GM19328 (cell line): ENCODE measurements around the gene GYS1.

Experiments used
- ATAC-seq: cut with Tn5 transposase; IDR thresholded peaks from one replicate; pipeline ENCODE4 v1.9.1; 2021; ENCODE audit warnings: mild to moderate bottlenecking, moderate library complexity; ENCODE audit not compliant: unreplicated experiment

Gene GYS1

DNA sequence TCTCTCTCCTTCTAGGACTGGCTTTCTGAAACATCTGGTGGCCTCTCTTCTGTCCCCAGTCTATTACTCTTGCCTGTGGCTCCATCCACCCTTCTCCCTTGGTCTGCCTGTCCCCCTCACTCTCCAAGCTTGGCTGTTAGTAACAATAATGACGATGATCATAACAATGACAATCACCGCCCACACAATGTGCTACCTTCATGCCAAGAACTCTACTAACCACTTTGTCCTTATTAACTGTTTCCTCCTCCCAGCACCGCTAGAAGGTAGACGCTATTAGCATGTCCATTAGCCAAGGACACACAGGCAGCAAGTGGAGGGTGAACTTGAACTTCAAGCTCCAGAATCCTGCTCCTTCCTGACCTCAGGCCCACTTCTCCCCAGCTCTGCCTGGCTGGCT is 2.7 kb downstream of the GYS1 start:
- no peak for ATAC-seq

DNA sequence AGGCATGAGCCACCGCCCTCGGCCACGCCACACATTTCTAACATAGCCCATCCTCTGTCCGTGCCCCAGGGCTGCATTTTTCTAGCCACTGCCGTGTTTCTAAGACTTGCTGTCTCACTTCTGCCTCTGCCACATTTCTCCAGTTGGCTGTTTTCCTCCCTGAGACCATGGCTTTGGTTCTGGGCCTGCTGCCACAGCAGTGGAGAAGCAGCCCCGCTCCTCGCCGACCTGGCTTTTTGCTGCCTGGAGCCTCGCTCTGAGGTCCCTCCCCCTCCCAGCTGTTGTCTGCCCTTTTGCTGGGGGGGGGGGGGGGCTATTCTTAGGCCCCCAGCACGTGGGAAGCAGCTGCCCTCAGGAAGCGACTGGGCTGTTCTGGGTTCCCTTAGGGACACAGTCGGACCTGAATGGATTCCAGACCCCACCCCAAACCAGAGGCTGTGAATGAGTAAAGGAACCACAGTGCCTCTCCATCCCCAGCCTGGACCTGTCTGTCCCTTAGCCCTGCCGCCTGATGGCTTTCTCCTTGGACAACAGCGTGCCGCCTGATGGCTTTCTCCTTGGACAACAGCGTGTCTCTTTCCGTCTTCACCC is 3.3 kb downstream of the GYS1 start:
- ATAC-seq = no peak

GRCh38 chr19:48988860-48989259 is 4.2 kb downstream of the GYS1 start:
- ATAC-seq = no peak

DNA sequence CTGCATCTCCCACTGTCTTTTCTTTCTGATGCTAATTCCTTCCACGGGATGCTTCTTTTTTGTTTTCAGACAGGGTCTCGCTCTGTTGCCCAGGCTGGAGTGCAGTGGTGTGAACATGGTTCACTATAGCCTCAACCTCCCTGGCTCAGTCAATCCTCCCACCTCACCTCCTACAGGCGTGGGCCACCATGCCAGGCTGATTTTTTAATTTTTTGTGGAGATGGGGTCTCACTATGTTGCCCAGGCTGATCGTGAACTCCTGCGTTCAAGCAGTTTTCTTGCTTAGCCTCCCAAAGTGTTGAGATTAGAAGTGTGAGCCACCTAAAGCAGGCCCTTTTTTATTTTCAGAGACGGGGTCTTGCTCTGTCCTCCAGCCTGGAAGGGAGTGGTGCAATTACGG is 4.8 kb downstream of the GYS1 start:
- no peak for ATAC-seq

- no peak for ATAC-seq
Measured at GRCh38 chr19:48987323-48987722, 5.8 kb downstream of the GYS1 start.

DNA sequence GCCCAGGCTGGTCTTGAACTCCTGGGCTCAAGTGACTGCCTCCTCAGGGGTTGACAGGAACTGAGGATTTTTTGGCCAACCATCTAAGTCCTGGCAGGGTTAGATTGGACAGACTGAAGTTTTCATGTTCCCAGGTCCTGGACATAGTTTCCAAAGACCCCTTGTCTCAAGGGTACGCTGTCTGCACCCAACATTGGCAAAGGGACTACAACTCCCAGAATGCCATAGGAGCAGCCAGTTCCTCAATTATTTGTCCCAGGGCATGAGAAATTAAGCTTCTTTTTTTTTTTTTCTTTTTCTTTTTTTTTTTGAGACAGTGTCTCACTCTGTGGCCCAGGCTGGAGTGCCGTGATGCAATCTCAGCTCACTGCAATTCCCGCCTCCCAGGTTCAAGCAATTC is 6.9 kb downstream of the GYS1 start:
- no peak for ATAC-seq

- no peak for ATAC-seq
Measured at GRCh38 chr19:48985711-48986110, 7.4 kb downstream of the GYS1 start.

DNA sequence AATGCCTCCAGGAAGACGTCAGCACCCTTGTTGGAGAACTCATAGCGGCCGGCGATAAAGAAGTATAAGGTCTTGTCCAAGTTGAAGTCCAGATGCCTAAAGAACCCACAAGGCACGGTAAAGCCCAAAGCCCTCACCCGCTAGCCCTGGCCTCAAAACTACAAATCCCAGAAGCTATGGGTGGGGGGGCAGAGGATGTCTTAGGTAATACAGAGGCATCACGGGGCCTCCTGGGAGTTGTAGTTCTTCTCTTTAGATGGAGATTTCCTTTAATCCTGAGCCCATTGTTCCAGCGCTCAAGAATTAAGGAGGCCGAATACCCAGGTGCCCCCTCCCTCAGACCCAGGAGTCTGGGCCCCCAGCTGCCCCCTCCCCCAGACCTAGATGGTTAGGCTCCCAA is 10.8 kb downstream of the GYS1 start:
- ATAC-seq = no peak

- no peak for ATAC-seq
Measured at GRCh38 chr19:48977061-48977460, 16.0 kb downstream of the GYS1 start.

- no peak for ATAC-seq
Measured at GRCh38 chr19:48975947-48976847, 16.9 kb downstream of the GYS1 start.

DNA sequence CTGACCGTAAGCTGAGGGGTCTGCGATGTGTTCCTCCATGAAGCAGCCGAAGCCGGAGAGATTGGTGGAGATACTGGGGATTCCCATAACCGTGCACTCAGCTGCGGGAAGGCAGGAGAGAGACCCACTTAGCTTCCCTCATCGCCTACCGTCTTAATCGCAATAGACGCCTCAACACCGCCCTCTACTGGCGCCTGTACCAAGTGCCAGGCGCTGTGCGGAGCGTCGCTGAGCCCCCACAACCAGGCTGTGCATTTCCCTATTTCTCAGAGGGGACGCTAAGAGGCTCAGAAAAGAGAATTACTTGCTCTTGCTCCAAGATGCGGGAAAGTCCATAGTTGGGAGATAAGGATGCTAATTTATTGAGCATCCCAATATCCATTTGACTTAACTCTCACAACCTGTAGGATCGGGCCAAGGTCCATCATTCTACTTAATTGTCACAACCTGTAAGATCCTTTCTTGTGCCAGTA is 22.1 kb downstream of the GYS1 start:
- no peak for ATAC-seq

- no peak for ATAC-seq
Measured at GRCh38 chr19:48970139-48970766, 22.9 kb downstream of the GYS1 start.

DNA sequence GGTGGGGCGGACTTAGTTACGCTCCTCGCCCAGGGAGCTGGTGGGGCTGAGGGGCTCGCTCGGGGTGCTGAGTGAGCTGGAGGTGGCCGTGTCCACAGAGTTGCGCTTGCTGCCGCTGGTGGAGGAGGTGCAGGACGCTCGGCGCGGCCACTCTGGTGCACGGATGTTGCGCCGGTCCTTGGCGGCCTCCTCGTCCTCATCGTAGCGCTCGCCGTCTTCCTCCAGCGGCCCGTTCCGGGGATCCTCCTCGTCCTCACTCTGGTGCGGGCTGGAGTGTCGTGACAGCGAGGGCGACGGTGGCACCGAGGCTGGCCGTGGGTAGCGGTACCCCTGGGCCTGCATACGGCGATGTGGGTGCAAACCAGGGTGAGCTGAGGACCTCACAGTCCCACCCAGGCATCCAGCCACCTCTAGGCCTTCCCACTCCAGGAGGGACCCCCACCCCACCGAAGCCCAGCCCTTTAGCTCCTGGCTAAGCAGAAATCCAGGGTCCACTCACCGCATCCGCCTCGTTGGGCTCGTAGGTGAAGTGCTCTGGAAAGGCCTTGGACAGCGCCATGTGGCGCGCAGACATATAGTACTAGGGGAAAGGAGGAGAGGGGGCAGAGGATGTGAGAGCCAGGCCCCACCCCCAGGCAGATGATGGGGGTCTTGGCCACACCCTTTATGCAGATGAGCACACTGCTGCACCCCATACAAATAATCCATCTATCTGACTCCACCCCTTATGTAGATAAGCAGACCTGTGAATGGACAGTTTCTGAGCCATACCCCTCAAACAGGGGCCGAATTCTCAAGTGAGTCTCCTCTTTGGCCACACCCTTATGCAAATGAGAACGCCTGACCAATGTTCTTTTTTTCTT is 23.6 kb downstream of the GYS1 start:
- no peak for ATAC-seq

- ATAC-seq = no peak
Measured at GRCh38 chr19:48968813-48969218, 24.3 kb downstream of the GYS1 start.

DNA sequence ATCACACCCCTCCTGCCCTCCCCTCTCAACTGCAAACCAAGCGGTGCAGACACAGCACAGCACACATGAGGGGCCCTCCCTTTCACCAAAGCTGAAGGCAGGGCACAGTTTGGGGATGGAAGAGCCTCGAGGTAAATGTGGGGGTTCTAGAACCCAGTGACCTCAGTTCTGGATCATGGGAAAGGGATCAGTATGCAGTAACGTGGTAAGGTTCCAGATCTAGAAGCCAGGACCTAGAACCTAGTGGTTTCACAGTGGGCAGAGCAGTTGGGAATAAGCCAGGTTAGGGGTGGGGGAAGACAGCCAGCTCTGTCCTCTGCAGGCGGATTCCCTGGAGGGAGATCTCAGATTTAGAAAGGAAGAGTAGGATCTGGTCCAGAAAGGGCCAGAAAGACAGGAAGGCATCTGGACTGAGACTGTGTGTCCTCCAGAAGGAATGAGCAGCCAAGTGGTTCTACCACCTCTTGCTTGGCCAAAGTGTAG is 24.9 kb downstream of the GYS1 start:
- ATAC-seq = no peak

DNA sequence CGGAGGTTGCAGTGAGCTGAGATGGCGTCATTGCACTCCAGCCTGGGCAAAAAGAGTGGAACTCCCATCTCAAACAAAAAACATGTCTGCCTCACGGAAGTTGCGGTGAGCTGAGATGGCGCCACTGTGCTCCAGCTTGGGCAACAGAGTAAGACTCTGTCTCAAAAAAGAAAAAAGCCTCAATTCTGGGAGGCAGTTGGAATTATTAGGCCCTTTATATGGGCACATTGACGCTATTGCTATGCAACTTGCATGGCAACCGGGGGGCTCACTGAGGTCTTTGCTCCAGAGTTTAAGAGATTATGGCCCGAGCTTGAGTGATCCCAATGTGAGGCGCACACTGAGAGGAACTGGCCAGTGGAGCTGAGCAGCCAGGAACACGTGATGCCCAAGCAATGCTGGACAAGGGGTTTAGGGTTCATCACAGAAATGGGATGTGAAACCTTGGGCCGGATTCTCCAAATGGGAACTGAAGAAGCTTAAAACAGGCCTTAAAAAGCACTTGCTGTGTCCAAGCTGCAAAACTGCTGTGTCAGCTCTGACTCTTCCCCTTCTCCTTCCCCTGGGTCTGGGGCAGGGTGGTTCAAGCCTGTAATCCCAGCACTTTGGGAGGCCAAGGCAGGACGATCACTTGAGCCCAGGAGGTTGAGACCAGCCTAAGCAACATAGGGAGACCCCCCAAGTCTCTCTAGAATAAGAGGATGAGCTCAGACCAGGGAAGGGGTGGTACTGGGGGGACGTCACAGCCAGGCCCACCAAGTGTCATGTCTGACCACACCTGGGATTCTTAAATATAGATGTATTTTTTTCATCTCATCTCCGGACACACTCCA is 25.5 kb downstream of the GYS1 start:
- no peak for ATAC-seq

DNA sequence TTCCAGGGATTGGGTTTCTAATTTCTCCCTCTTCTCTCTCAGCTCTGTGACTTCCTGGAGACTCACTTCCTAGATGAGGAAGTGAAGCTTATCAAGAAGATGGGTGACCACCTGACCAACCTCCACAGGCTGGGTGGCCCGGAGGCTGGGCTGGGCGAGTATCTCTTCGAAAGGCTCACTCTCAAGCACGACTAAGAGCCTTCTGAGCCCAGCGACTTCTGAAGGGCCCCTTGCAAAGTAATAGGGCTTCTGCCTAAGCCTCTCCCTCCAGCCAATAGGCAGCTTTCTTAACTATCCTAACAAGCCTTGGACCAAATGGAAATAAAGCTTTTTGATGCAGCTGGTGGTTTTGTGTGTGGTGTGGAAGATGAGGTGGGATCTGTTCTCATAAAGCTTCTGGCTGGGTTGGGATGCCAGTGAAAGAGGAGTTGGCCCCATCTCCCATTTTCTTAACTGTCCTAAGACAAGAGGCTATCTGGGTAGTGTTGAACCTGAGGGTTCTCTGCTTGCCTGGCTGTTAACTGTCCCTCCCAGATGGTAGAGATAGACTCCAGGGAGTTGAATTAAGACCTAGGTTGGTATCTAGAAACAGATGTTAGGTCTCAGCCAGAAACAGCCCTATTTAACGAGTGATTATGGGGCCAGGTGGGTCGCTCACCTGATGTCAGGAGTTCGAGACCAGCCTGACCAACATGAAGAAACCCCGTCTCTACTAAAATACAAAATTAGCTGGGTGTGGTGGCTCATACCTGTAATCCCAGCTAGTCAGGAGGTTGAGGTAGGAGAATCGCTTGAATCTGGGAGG is 26.4 kb downstream of the GYS1 start:
- ATAC-seq = no peak

DNA sequence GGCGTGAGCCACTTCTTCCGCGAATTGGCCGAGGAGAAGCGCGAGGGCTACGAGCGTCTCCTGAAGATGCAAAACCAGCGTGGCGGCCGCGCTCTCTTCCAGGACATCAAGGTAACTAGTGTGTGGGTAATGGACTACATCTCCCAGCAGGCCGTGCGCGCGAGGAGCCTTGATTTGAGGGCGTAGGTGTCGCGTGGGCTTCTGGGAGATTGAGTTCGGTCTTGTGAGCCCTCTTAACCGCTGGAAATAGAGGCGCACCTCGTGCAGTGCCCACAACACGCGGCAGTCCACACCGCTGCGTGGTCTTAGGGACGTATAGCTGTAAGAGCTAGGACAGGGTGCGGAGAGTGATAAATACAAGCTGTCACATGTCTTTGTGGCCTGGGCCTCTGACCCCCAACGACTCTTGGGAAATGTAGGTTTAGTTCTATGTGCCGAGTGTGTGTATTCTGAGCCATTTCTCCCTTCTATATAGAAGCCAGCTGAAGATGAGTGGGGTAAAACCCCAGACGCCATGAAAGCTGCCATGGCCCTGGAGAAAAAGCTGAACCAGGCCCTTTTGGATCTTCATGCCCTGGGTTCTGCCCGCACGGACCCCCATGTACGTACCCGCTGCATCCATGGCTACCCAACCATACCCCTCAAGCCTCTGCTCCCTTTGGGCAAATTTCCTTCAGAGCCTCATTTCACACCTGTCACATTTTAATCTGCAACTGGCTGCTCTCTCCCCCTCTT is 27.1 kb downstream of the GYS1 start:
- no peak for ATAC-seq
